ENCODE data around the gene SORCS2.

The SORCS2 gene

DNA sequence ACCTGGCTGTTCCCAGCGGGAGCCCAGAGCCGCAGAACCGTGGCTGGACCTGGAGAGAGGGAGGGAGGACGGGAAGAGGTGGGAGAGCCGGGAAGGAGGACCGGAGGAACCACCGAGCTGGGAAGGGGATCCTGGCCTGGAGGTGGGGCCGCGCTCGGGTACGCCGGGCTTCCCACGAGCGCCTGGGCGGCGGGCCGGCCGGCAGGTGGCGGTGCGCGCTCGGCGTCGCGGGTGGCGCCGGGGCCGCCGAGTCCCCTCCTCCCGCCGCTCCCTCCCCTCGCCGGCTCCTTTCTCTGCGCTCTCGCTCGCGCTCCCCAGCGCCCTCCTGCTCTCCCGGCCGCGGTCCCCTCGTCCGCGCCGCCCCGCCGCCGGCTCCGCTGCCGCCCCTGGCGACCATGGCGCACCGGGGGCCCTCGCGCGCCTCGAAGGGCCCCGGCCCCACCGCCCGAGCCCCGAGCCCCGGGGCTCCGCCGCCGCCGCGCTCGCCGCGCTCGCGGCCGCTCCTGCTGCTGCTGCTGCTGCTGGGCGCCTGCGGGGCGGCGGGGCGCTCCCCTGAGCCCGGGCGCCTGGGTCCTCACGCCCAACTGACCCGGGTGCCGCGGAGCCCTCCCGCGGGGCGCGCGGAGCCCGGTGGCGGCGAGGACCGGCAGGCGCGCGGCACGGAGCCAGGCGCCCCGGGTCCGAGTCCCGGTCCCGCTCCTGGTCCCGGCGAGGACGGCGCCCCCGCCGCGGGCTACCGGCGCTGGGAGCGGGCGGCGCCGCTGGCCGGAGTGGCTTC lies at the start of gene SORCS2:
SORCS2 (plus strand) TSS at position 287 of the 778 bp plus-strand sequence.
- DNase-seq: no peak

DNA sequence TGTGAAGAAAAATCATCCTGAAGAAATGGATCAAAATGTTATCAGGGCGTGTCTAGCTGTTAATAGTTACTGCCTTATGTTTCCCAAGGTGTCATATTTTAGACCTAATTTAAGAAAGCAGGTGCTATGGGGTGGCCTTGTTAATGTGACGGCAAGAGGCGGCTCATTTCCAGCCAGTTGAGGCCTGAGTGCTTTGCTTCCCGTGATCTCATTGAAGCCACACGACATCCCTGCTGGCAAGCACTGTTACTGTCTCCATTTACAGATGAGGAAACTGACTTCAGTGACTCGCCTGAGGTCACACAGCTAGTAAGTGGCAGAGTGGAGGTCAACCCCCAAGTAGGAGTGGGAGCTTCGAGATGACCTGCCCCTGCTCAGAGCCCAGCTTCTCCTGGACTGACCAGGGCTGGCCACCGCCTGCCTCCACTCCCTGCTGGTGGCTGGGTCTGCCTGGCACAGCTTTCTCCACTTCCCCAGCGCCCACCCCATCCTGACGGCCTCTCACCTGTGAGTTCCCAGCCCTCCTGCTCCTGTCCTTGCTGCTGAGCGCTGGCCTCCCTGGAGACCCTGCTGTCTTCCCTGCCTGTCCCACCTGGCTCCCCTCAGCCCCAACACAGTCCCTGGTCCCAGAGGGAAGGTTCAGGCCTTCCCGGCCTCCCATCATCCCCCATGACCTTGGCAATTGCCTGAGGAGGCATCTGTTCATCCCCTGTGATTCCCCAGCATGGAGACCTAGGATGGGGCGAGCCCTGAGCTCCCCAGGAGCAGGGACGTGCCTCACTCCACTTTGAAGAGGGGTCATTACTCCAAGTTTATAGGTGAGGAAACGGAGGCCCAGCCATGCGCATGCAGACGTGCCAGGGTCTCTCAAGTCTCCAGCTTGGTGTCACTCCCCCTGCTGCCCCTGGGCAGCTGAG lies 47.7 kb upstream of the SORCS2 start:
- DNase-seq: no peak

DNA sequence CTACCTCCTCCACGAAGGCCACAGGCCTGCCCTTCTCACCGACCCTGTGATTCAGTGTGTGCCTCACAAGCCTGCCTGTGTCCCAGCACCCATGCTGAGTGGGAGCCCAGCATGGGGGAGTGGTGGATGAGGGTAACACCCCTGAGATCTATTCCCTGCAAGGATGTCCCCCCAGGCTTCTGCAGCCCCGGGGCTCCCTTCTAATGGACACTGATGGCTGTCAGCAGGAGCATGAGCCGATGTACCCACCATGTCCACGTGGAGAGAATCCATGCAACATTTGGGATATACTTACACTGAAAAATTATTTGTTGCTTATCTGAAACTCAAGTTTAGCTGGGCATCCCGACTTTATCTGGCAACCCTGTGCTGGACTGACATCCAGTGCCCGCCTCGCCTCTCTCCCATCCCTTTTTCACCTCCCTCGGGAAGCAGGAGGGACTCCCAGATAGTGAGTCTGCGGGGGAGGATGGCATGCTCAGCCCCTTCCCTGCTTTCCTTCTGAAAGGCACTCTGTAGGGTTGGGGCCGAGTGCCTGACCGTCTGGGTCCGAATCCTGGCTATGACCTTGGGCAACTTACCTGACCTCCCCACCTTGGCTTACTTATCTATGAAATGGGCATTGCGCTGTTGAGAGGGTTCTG lies 46.9 kb upstream of the SORCS2 start:
- no peak for DNase-seq

DNA sequence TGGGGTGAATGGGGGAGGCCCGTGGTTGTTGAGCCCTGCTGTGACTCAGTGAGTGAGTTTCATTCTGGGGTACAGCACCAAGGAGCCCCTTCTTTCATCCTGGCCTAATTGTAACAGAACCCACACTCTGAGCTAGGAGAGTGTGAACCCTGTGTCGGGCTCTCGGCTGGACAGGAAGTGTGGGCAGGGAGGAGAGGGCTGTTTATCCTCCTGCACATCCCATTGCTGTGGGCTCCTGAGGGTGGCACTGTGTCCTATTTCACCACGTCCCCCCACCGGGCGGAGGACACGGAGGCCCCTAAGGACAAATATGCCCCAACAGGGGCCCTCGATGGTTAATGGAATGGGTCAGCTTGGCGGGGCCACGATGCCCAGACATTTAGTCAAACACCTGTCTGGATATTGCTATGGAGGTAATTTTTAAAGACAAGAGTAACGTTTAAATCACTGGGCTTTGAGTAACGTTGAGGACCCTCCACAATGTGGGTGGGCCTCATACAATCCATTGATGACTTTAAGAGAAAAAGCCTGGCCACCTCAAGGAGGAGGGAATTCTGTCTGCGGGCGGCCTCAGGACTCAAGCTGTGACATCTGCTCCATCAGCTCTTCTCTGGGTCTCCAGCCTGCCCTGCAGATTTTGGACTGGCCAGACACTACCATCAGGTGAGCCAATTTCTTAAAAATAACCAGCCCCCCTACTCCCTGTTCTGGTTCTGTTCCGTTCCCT lies 46.1 kb upstream of the SORCS2 start:
- no peak for DNase-seq

DNA sequence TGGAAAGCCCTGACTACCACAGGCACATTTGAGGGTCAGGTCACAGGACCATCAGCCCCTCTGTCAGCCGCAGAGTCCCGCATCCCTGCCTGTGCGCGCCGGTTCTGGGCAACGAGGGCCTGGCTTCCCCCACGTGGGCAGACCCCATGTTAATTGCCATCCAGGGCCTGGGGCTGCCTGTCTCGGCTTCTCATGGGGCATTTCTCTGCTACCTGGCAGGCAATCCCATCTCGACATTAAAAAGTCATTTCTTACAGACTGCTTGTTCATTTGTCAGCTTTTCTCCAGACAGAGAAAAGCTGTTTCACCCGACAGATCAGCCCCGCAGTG lies 45.6 kb upstream of the SORCS2 start:
- DNase-seq: no peak

DNA sequence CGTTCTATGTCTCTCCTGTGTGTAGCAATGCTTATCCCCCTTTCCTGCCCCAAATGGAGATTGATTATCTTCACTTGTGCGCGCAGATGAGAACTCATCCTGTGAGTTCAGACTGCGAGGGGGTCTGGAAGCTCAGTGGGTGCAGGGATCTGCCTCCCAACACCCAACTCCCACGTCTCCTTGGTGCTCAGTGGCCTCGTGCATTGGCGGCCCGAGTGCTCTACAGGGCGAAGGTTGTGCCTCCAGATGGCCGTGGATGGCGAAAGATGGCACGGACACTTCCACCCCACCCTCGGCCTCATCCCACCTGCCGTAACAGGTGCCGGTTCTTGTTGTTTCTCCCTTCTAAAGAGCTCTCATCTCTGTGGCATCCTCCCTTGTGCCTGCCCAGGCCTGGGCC lies 45.1 kb upstream of the SORCS2 start:
- no peak for DNase-seq

DNA sequence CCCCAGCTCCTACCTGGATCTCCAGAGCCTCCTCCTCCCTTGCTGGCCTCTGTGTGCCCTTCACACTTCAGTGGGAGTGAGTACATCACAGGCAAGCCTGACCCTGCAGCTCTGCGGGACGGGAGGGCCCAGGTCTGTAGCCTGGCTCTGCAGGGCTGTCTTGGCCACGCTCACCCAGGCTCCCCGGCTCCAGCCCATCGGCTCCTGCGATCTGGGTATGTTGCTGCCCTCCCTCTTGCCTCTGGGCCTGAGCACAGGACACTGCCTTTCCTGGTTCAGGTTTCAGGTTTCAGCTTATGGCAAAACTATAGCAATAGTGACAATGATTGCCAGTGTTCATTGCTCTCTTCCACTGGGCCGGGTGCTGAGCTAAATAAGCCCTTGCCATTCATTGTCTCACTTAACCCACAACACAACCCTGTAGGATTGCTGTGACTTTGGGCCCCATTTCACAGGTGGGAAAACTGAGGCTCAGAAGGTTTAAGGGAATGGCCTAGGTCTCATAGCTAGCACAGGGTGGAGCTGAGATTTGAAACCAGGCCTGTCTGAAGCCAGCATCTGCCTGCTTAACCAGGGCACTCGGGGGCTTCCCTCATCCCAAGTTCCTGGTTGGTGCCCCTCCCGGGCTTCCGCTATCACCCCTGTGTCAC lies 44.6 kb upstream of the SORCS2 start:
- no peak for DNase-seq

DNA sequence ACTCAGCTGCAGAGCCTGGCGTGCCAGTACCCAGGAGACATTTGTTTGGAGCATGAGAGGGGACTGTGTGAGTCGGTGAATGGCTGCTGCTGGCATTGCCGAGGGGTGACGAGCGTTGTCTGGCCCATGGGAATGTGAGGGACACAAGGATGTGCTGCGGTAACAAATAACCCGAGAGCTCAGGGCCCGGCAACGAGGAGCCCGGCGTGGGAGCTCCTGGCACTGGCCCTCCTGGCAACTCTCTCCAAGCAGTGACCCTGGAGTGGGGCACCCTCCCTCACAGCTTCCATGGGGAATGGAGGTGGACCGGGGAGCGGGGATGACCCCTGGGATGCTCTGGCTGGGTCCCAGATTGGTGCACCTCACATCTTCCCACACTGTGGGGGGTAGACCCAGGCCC lies 44.0 kb upstream of the SORCS2 start:
- DNase-seq: no peak

DNA sequence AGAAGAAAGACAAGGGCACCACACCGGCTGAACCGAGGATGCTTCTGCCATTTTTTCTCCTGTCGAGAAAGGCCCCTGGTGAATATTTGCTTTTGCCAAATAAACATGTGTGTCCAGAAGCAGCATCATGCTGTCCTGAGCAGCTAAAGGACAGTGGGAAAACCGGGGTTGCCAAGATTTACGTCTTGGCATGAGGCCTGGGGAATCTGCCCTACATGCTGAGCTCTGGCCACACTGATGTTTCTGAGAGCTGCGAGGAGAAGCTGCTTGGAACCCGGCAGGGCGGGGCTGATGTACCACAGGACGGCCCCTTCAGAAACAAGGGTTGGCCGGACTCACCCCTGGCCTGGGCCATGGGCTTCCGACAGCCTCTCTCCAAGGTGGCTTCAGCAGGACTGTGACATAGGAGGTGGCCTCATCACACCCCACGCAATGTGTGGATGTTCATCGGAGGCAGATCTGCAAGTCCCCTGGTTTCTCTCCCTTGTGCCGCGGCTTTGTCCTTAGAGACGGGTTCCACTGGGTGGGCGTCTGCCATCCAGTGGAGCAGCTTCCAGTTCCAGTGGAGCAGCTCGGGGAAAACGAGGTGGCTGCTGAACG lies 42.2 kb upstream of the SORCS2 start:
- DNase-seq: no peak

DNA sequence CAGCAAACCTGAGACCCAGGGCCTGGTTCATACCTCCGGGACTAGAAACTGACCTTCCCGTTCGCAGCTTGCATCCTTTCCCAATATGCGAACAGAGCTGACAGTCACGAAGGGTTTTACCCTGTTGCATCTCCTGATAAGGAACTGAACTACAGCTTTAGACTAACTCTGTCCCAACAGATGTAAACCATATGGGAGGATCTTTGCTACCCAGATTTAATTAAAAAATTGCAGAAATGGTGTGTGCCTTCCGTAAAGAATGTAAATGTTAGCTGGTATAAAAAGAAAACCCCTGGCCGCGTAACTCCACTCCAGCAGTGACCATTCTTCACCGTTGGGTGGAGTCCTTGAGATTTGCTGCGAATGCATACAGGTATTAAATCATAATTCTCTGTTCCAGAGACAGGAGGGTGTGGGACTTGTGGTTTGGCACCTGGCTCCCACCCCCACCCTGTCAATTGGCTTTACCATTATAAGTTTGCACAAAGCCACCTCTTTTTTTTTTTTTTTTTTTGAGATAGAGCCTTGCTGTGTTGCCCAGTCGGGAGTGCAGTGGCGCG lies 40.6 kb upstream of the SORCS2 start:
- no peak for DNase-seq

DNA sequence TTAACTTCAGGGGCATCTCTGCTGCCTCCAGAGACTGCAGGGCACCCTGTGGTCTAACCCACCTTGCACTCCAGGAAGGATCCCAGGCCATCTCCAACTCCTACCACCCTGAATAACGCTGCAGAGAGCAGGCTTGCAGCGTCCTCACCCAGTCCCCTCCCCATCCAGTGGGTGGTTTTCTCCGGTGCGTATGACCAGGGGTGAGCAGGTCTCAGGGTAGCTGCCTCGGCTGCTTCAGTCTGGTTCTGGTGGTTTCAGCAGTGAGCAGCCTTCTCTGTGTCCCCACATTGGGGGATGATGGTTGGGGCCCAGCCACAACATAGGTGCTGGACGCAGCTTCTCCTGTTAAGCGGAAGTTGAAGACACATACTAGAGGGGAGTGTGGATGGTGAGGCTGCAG lies 38.6 kb upstream of the SORCS2 start:
- no peak for DNase-seq

DNA sequence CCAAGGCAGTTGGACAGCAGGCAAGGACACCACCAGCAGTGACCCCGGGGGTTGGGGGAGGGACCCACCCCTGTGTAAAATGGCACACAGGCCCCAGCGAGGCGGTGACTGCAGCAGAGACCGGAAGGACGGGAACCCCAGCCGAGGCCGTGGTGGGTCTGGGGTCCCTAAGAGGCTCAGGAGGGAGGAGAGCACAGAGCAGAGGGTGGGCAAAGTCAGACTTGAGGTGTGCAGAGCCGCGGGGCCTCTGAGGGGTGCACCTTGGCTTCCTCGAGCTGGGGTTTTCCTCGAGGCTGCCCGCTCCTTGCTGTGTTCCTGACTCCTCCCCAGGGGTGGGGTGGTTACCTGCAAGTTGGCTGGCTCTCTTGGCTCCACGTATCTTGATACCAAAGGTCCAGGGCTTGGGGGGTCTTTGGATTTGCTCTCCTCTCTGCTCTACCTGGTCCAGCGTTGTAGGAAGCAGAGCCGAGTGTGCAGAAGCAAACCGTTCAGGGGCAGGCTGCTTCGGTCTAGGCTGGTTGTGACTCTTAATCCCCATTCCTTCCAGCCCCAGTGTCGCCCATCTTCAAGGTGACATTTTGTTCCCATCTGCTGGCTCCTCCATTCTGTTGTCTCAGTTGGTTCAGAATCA lies 37.9 kb upstream of the SORCS2 start:
- DNase-seq: no peak

DNA sequence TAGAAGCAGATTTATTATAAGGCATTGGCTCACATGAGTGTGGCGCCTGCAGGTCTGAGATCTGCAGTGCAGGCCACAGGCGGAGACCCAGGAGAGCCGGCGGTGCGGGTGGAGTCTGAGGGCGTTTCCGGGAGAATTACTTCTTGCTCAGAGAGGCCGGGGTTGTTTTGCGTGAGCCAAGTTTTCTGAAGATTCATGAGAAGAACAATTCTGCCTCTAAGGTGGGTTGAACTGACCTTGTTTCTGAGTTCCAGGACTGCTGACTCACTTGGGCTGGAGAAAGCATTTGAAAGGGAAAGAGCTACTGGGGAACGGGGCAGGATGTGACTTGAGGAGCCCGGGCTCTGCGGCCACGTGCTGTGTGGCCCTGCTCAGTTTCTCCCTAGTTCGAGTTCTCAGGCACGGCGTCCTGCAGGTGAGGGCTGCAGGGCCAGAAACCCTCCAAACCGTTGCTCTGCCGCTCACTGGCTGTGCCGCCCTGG lies 36.7 kb upstream of the SORCS2 start:
- DNase-seq: no peak

DNA sequence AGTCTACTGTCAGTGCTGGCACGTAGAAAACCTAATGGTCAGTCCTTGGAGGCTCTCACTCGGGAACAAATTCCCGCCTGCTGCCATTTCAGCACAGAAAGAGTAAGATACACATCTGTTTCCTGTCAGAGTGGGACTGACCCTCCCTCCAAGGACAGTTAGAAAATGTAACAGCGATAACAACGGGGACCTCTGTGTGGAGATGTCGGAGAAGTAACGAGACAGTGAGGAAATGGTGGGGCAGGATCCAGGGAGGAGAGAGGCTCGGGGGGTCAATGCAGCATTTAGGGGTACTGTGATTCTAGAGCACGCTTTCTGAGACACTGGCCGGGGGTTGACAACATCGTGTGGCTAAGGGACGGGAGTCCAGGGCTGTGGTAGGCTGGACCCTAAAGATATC lies 36.0 kb upstream of the SORCS2 start:
- no peak for DNase-seq

DNA sequence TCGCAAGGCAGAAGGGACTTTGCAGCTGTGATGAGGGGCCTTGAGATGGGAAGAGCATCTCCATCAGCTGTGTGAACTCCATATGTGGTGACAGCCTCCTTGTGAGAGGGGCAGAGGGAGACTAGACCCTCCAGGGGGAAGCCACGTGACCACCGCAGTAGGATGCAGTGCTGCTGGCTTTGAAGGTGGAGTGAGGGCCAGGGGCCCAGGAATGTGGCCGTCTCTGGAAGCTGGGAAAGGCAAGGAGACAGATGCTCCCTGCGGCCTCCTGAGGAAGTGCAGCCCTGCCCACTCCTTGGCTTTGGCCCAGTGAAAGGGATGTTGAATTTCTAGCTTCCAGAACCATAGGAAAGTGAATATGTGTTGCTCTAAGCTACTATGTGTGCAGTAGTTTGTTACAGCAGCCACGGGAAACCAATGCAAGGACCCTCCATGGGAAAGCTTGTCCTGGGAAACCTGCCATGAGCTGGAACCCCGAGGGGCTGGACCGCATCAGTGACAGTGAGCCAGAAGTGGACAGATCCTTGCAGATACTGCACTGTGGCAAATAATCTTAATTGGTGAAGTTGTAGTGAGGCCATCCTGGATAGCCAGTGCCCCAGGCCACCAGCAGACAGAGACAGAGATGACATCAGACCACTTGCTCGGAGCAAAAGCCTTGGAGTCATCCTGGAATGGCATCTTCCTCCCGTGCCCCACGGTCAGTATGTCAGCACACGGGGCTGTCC lies 35.4 kb upstream of the SORCS2 start:
- DNase-seq: no peak

DNA sequence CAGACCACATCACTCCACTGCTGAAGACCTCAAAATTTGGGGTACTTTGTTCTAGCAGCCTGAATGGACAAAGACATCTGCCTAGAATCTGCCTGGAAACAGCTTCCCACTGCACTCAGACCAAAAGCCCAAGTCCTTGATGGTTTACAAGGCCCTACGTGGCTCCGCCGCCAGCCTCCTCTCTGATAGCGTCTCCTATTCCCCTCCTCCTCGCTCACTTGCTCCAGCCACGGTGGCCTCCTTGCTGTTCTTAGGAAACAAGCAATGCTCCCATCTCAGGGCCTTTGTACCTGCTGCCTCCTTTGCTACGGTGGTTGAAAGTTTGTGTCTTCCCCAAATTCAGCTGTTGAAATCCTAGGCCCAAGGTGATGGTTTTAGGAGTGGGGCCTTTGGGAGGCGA lies 34.7 kb upstream of the SORCS2 start:
- DNase-seq: no peak

DNA sequence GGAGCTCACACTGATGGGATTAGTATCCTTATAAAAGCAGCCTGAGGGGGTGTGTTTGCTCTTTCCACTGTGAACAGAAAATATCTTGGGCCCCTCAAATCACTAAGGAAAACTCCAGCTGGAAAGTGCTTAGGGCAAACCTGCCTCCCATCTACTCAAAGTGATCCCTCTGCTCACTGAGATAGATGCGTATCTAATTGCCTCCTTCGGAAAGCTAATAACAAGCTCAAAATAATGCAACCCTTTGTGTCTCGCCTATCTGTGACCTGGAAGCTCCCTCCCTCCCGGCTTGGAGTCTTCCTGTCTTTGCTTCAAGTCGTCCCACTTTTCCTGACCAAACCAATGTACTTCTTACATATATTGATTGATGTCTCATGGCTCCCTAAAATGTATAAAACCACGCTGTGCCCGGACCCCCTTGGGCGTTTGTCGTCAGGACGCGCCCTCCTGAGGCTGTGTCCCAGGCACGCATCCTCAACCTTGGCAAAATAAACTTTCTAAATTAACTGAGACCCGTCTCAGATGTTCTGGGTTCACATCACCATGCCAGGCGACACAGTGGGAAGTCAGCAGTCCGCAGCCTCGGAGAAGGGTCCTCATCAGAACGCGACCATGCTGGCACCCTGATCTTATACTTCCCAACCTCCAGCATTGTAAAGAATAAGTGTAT lies 34.1 kb upstream of the SORCS2 start:
- no peak for DNase-seq

DNA sequence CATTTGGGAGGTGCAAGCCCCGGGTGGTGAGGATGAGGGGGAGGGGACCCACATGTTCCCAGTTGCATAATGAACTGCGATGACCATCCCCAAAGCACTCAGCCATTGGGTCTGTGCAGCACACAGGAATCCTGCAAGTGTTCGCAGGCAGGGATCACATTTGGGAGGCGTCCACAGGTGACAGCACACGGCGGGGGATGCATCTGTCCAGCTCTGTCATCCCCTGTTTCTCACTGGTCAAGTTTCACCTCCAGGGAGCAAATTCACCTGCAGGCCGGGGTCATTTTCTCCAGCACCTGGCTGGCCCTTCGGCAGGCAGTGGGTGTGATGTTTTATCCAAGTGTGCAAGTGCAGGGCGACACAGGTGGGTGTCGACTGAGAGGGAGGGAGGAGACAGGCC lies 33.3 kb upstream of the SORCS2 start:
- no peak for DNase-seq

DNA sequence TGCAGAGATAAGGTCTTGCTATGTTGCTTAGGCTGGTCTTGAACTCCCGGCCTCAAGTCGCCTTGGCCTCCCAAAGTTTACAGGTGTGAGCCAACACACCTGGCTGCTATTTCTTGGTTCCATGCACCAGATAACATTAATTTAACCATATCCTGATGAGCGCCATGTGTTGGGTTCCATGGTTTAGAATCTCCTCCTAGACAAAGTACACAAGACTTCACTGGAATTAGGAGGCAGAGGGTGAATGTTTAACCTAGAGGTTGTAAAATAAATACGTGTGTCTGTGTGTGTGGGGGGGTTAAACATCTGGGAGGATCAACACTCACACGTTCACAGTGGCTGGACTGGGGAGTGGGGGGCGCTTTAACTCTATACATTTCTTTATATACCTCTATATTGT lies 32.4 kb upstream of the SORCS2 start:
- DNase-seq: no peak

DNA sequence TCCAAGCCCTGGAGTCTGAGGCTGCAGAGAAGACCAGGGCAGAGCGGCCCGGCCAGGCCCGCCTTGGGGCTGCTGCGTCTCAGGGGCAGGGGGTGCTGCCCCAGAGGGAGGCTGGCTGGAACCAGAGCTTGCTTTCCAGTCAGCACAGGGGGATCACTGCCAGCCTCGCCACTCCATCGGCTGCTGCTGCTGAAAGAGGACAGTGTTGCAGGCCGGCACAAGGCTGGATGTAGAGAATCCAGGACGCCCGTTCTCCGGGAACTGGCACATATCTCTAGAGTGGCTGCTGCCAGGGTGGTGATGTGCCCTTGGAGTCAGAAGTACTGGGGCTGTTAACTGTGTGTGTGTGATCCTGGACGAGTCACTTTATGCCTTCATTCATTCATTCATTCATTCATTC lies 31.9 kb upstream of the SORCS2 start:
- no peak for DNase-seq
